PC-9 (cell line): ENCODE data around the gene PPP1CB. TPM values are rescaled to one million over a fixed set of nuclear protein-coding genes. Genes with fewer than 3 reads are reported as not detected.

Source experiments
- BruUV-seq: library from RNA; stranded (reverse); fragments of 400-500 nt; replicated peaks from 2 replicates; lab custom pipeline; 2021; lab: Mats Ljungman, UMichigan
- CTCF ChIA-PET: fragments of 300-600 bp; sonication (Branson Sonifier 250); formaldehyde crosslinking; loops from one replicate; lab custom pipeline; 2022; ENCODE audit warnings: antibody characterized with exemption; lab: Charles Lee
- POLR2A ChIA-PET: fragments of 300-600 bp; sonication (Branson Sonifier 250); formaldehyde crosslinking; loops from one replicate; lab custom pipeline; 2022; ENCODE audit warnings: antibody characterized with exemption; ENCODE audit not compliant: unreplicated experiment; lab: Charles Lee
- DNase-seq, 2 experiments: peaks; one replicate each; pipeline versions ENCODE4 v3.0.0 to v3.0.0-alpha.2; 2015 to 2022; ENCODE audit warnings: mixed read lengths in 1 of 2
- H2AFZ ChIP-seq: fragments of 200-600 bp; sonication (generic); 2 replicates; pipeline ENCODE4 v1.8.1; 2017; ENCODE audit warnings: antibody characterized with exemption
- H3F3A ChIP-seq: fragments of 200-600 bp; sonication (generic); 2 replicates; pipeline ENCODE4 v1.8.1; 2017; ENCODE audit warnings: antibody characterized with exemption, mild to moderate bottlenecking, low read depth; ENCODE audit not compliant: insufficient read depth
- H3K27ac ChIP-seq: fragments of 200-600 bp; sonication (generic); 2 replicates; pipeline ENCODE4 v1.6.1; 2016; ENCODE audit warnings: mixed run types
- H3K27me3 ChIP-seq: fragments of 200-600 bp; sonication (generic); 2 replicates; pipeline ENCODE4 v1.6.1; 2016; ENCODE audit warnings: low read depth, mixed run types; ENCODE audit not compliant: insufficient read depth
- H3K36me3 ChIP-seq: fragments of 200-600 bp; sonication (generic); 2 replicates; pipeline ENCODE4 v1.6.1; 2016; ENCODE audit warnings: low read depth, mixed run types
- H3K4me1 ChIP-seq: fragments of 200-600 bp; sonication (generic); replicated peaks from 2 replicates; pipeline ENCODE4 v1.6.1; 2016; ENCODE audit warnings: mixed run types; ENCODE audit not compliant: insufficient read depth
- H3K4me2 ChIP-seq: fragments of 200-600 bp; sonication (generic); 2 replicates; pipeline ENCODE4 v1.6.1; 2017; ENCODE audit warnings: mixed run types
- H3K4me3 ChIP-seq: fragments of 200-600 bp; sonication (generic); 2 replicates; pipeline ENCODE4 v1.6.1; 2016; ENCODE audit warnings: mixed run types
- H3K79me2 ChIP-seq: fragments of 200-600 bp; sonication (generic); 2 replicates; pipeline ENCODE4 v1.6.1; 2017; ENCODE audit warnings: low read depth, mixed run types
- H3K9me2 ChIP-seq: fragments of 200-600 bp; sonication (generic); 2 replicates; pipeline ENCODE4 v1.8.1; 2017; ENCODE audit warnings: mild to moderate bottlenecking; ENCODE audit not compliant: insufficient read depth
- H3K9me3 ChIP-seq: fragments of 200-600 bp; sonication (generic); 2 replicates; pipeline ENCODE4 v1.8.1; 2016; ENCODE audit warnings: low read depth; ENCODE audit not compliant: insufficient read depth
- H4K20me1 ChIP-seq: fragments of 200-600 bp; sonication (generic); 2 replicates; pipeline ENCODE4 v1.8.1; 2017; ENCODE audit not compliant: insufficient read depth
- CTCF ChIP-seq: fragments of 200-600 bp; sonication (generic); conservative IDR thresholded peaks from 2 replicates; pipeline ENCODE4 v1.6.1; 2017; ENCODE audit warnings: mixed run types, antibody characterized with exemption, mild to moderate bottlenecking, moderate library complexity
- EZH2 ChIP-seq: fragments of 200-600 bp; sonication (generic); IDR thresholded peaks from 2 replicates; pipeline ENCODE4 v1.8.0; 2017; ENCODE audit warnings: antibody characterized with exemption, low read depth
- intact Hi-C: fragments of 100-400 bp; cut with micrococcal nuclease; formaldehyde crosslinking; loops from one replicate; pipeline ENCODE4 v1.10.0; 2022; ENCODE audit not compliant: unreplicated experiment
- total RNA-seq: library from RNA; stranded (reverse); gene quantifications from 2 replicates; pipeline ENCODE4 v1.2.3, GENCODE V29; 2021

The PPP1CB gene
- total RNA-seq, 1 experiment from 2014 or later, result 231 TPM

- Histone ChIP-seq H3K36me3 (no peaks in the 10 kb centered on the region; the same call in 1 of the 2 replicates), H3K4me2 (peak overlapping the region; percentile 98), H3K9me2 (no peaks in the 10 kb centered on the region), H3K79me2 (peaks cover 77% of the 10 kb centered on the region), H4K20me1 (peaks cover 39% of the 10 kb centered on the region), H3K9me3 (no peaks in the 10 kb centered on the region), H3F3A (peaks cover 30% of the 10 kb centered on the region), H3K27ac (peak overlapping the region; percentile 90), H3K4me3 (peak overlapping the region; percentile 93), H2AFZ (peak overlapping the region; percentile 70; the same call in 1 of the 2 replicates), H3K27me3 (no peaks in the 10 kb centered on the region), H3K4me1 (peaks cover 55% of the 10 kb centered on the region)
- intact Hi-C loops, result loop anchor here (1.0 to 10.0 kb wide), 10 partner anchors 36 to 1048 kb away; no protein-coding TSS in a partner anchor
- CTCF ChIA-PET, result interaction anchor here (0.6 to 2.1 kb wide), 2 partner anchors 159 to 1328 kb away, joined by 8 to 18 read pairs; no protein-coding TSS in a partner anchor
- DNase-seq, result no peak
- BruUV-seq, result TSS peak; percentile 22
- TF ChIP-seq CTCF (no peak), EZH2 (no peak)
- POLR2A ChIA-PET, result interaction anchor here (0.6 to 1.8 kb wide), 3 partner anchors 119 to 360 kb away, joined by 4 to 11 read pairs (median 6); no protein-coding TSS in a partner anchor
Measured at GRCh38 chr2:28752631-28753376, 1.2 kb downstream of the PPP1CB start.

- Histone ChIP-seq H4K20me1 (peaks cover 54% of the 10 kb centered on the region), H3K9me2 (no peaks in the 10 kb centered on the region), H3F3A (peaks cover 30% of the 10 kb centered on the region), H3K4me2 (peak overlapping the region; percentile 98), H2AFZ (no peak overlapping the region), H3K4me1 (peaks cover 51% of the 10 kb centered on the region), H3K9me3 (no peaks in the 10 kb centered on the region), H3K27me3 (no peaks in the 10 kb centered on the region), H3K79me2 (peaks cover 92% of the 10 kb centered on the region), H3K27ac (no peak overlapping the region), H3K36me3 (peaks cover 7% of the 10 kb centered on the region), H3K4me3 (no peak overlapping the region; the same call in 1 of the 2 replicates)
- DNase-seq, result no peak
- CTCF ChIA-PET, result interaction anchor here (0.9 to 1.3 kb wide), 3 partner anchors 133 to 188 kb away, joined by 3 to 10 read pairs (median 4); no protein-coding TSS in a partner anchor
- TF ChIP-seq EZH2, result no peak
- no peak for TF ChIP-seq CTCF
- intact Hi-C loops, result loop anchor here (5.0 to 10.0 kb wide), 4 partner anchors 92 to 1050 kb away; no protein-coding TSS in a partner anchor
- POLR2A ChIA-PET, result interaction anchor here (0.8 kb wide), 1 partner anchor 15 kb away, joined by 14 read pairs; no protein-coding TSS in a partner anchor
- BruUV-seq, result no TSS peak
Measured at GRCh38 chr2:28754321-28754720, 2.7 kb downstream of the PPP1CB start.

- intact Hi-C loops, result loop anchor here (10.0 kb wide), 2 partner anchors 321 to 1051 kb away; no protein-coding TSS in a partner anchor
- POLR2A ChIA-PET, result interaction anchor here (0.6 to 0.7 kb wide), 2 partner anchors 97 to 1346 kb away, joined by 3 to 4 read pairs; no protein-coding TSS in a partner anchor
- TF ChIP-seq EZH2, result no peak
- TF ChIP-seq CTCF, result no peak
Measured at GRCh38 chr2:28755421-28755820, 3.8 kb downstream of the PPP1CB start.

More at GRCh38 chr2:28755421-28755820, 3.8 kb downstream of the PPP1CB start:
- H3K36me3 ChIP-seq, result peaks cover 7% of the 10 kb centered on the region
- peaks cover 21% of the 10 kb centered on the region for H3F3A ChIP-seq
- CTCF ChIA-PET, result interaction anchor here (0.9 to 1.2 kb wide), 2 partner anchors 134 to 142 kb away, joined by 3 to 10 read pairs; no protein-coding TSS in a partner anchor
- no peak overlapping the region for H3K4me3 ChIP-seq
- peak overlapping the region; percentile 6; the same call in 1 of the 2 replicates for H3K27ac ChIP-seq
- H4K20me1 ChIP-seq, result peaks cover 64% of the 10 kb centered on the region
- DNase-seq, result no peak
- no TSS peak for BruUV-seq
- H3K9me3 ChIP-seq, result no peaks in the 10 kb centered on the region
- H3K79me2 ChIP-seq, result peaks cover 96% of the 10 kb centered on the region
- no peaks in the 10 kb centered on the region for H3K9me2 ChIP-seq
- H3K4me2 ChIP-seq, result peak overlapping the region; percentile 98
- peaks cover 40% of the 10 kb centered on the region for H3K4me1 ChIP-seq
- H2AFZ ChIP-seq, result no peak overlapping the region
- H3K27me3 ChIP-seq, result no peaks in the 10 kb centered on the region
